Measurements from ENCODE around the gene EFNA4.

Gene EFNA4

GRCh38 chr1:155071701-155072100 is 8.2 kb downstream of the EFNA4 start:
- H3K9me3 ChIP-seq (replicated peaks in 1 of 2; ENCODE audit: control insufficient read depth in 2 of 2, insufficient read depth in 1 of 2, low read depth in 1 of 2, low read length in 2 of 2), result no peaks in the 10 kb centered on the region
- H3K27ac ChIP-seq (replicated peaks; ENCODE audit: low read length), result no peak overlapping the region
- no peak overlapping the region for H4K8ac ChIP-seq (ENCODE audit: low read depth, low read length)
- peaks cover 21 to 31% of the 10 kb centered on the region in 2 donors for H3K4me1 ChIP-seq (ENCODE audit: control insufficient read depth in 2 of 2, insufficient read depth in 1 of 2, low read depth in 1 of 2, low read length in 2 of 2)
- WGBS, 2 donors (ENCODE audit: extremely low coverage in 2 of 2, insufficient read length in 2 of 2, insufficient replicate concordance in 1 of 2), result no CpG with 5 or more reads among the region's 14 CpGs
- no peak overlapping the region for H3K14ac ChIP-seq (ENCODE audit: low read length)
- H2BK120ac ChIP-seq (ENCODE audit: low read depth, low read length), result no peak overlapping the region
- H2AK5ac ChIP-seq (ENCODE audit: low read depth, low read length), result peak overlapping the region; percentile 99
- peaks cover 0 to 2% (median 0%) of the 10 kb centered on the region in 3 experiments for H3K27me3 ChIP-seq (ENCODE audit: control insufficient read depth in 3 of 3, insufficient read depth in 3 of 3, low read depth in 1 of 3, low read length in 3 of 3)
- H3K9ac ChIP-seq (ENCODE audit: low read depth, low read length, poor library complexity), result no peak overlapping the region
- H4K91ac ChIP-seq (ENCODE audit: low read depth, low read length, poor library complexity), result no peak overlapping the region
- no peak overlapping the region for H3K4ac ChIP-seq (ENCODE audit: low read length)
- no peak overlapping the region for H3K18ac ChIP-seq (ENCODE audit: low read length)
- no peak overlapping the region for H2BK5ac ChIP-seq (ENCODE audit: low read length)
- H3K4me2 ChIP-seq (ENCODE audit: insufficient read depth, low read length, poor library complexity, severe bottlenecking), result peak overlapping the region; percentile 63
- H2BK12ac ChIP-seq (ENCODE audit: low read length), result no peak overlapping the region
- H3K4me3 ChIP-seq (ENCODE audit: low read length in 2 of 2), result no peak overlapping the region
- DNase-seq (ENCODE audit: low spot score), result peak; percentile 76
- peaks cover 13 to 31% of the 10 kb centered on the region in 2 donors for H3K36me3 ChIP-seq (replicated peaks in 1 of 2; ENCODE audit: control insufficient read depth in 2 of 2, insufficient read depth in 2 of 2, low read length in 2 of 2)
- no peak overlapping the region for H2AFZ ChIP-seq (ENCODE audit: low read length)
- peak overlapping the region; percentile 50 for H2BK15ac ChIP-seq (ENCODE audit: low read length)
- no peaks in the 10 kb centered on the region for H3K79me1 ChIP-seq (ENCODE audit: low read depth, low read length)
- H3K23ac ChIP-seq (ENCODE audit: low read depth, low read length, poor library complexity), result no peak overlapping the region

- DNase-seq (ENCODE audit: low spot score), result no peak
- Histone ChIP-seq H3K4me1 (ENCODE audit: control insufficient read depth in 2 of 2, insufficient read depth in 1 of 2, low read depth in 1 of 2, low read length in 2 of 2) (peaks cover 22 to 32% of the 10 kb centered on the region in 2 donors), H3K4me2 (ENCODE audit: insufficient read depth, low read length, poor library complexity, severe bottlenecking) (no peak overlapping the region), H3K27ac (replicated peaks; ENCODE audit: low read length) (no peak overlapping the region), H4K8ac (ENCODE audit: low read depth, low read length) (no peak overlapping the region), H4K91ac (ENCODE audit: low read depth, low read length, poor library complexity) (no peak overlapping the region), H3K14ac (ENCODE audit: low read length) (no peak overlapping the region), H3K79me1 (ENCODE audit: low read depth, low read length) (no peaks in the 10 kb centered on the region), H3K23ac (ENCODE audit: low read depth, low read length, poor library complexity) (no peak overlapping the region), H2BK15ac (ENCODE audit: low read length) (no peak overlapping the region), H2AFZ (ENCODE audit: low read length) (no peak overlapping the region), H3K27me3 (ENCODE audit: control insufficient read depth in 3 of 3, insufficient read depth in 3 of 3, low read depth in 1 of 3, low read length in 3 of 3) (peaks cover 0 to 2% (median 0%) of the 10 kb centered on the region in 3 experiments), H3K9me3 (replicated peaks in 1 of 2; ENCODE audit: control insufficient read depth in 2 of 2, insufficient read depth in 1 of 2, low read depth in 1 of 2, low read length in 2 of 2) (no peaks in the 10 kb centered on the region), H2BK5ac (ENCODE audit: low read length) (no peak overlapping the region), H3K4ac (ENCODE audit: low read length) (no peak overlapping the region), H3K9ac (ENCODE audit: low read depth, low read length, poor library complexity) (no peak overlapping the region), H2BK120ac (ENCODE audit: low read depth, low read length) (no peak overlapping the region), H2AK5ac (ENCODE audit: low read depth, low read length) (no peak overlapping the region), H3K18ac (ENCODE audit: low read length) (no peak overlapping the region), H3K4me3 (ENCODE audit: low read length in 2 of 2) (no peak overlapping the region), H2BK12ac (ENCODE audit: low read length) (no peak overlapping the region), H3K36me3 (replicated peaks in 1 of 2; ENCODE audit: control insufficient read depth in 2 of 2, insufficient read depth in 2 of 2, low read length in 2 of 2) (peaks cover 10 to 23% of the 10 kb centered on the region in 2 donors)
- no CpG with 5 or more reads among the region's 7 CpGs for WGBS, 2 donors (ENCODE audit: extremely low coverage in 2 of 2, insufficient read length in 2 of 2, insufficient replicate concordance in 1 of 2)
Observed at GRCh38 chr1:155072531-155073289, 9.2 kb downstream of the EFNA4 start.

DNA sequence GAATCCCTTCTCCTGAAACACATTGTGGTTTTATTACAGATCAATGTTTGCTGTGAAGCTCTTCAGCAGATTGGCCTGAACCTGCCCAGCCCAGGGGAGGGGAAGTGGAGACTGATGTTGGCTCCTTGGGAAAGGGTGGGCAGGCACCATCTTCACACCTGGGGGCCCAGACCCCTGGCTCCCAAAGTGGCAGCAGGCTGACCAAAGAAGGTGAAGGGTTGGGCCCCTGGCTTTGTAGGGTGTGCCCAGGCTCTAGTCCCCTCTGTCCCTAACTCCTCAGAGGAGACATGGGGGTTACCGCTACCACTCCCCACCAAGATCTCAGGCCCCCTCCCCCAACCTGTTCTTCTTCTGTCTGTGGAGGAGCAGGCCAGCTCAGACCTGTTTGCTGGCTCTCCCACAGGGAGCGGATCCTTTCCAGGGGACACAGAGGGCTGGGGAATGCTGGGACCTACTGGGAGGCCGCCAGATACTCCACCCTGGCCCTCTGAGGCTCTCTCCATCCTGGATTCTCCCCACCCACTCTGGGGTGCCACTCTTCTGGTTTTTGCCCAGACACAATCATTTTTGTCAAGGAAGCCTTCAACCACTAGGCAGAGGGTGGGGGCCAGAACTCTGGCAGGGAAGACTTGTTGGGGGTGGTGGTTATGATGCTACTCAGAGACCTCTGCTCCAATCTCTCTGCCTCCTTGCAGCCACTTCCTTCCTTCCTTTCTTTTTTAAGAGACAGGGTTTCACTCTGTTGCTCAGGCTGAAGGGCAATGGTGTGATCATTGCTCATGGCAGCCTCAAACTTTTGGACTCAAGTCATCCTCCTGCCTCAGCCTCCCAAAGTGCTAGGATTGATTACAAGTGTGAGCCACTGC is 10.1 kb downstream of the EFNA4 start:
- WGBS, 2 donors (ENCODE audit: extremely low coverage in 2 of 2, insufficient read length in 2 of 2, insufficient replicate concordance in 1 of 2), result no CpG with 5 or more reads among the region's 3 CpGs
- H3K14ac ChIP-seq (ENCODE audit: low read length), result no peak overlapping the region
- H4K91ac ChIP-seq (ENCODE audit: low read depth, low read length, poor library complexity), result no peak overlapping the region
- no peak overlapping the region for H3K4me2 ChIP-seq (ENCODE audit: insufficient read depth, low read length, poor library complexity, severe bottlenecking)
- no peak overlapping the region for H2BK120ac ChIP-seq (ENCODE audit: low read depth, low read length)
- no peak overlapping the region for H3K4me3 ChIP-seq (ENCODE audit: low read length in 2 of 2)
- no peak overlapping the region for H3K4ac ChIP-seq (ENCODE audit: low read length)
- H3K36me3 ChIP-seq (replicated peaks in 1 of 2; ENCODE audit: control insufficient read depth in 2 of 2, insufficient read depth in 2 of 2, low read length in 2 of 2), result peaks cover 9 to 15% of the 10 kb centered on the region in 2 donors
- no peak for DNase-seq (ENCODE audit: low spot score)
- no peak overlapping the region for H2BK12ac ChIP-seq (ENCODE audit: low read length)
- H3K27me3 ChIP-seq (ENCODE audit: control insufficient read depth in 3 of 3, insufficient read depth in 3 of 3, low read depth in 1 of 3, low read length in 3 of 3), result peaks cover 0 to 2% (median 0%) of the 10 kb centered on the region in 3 experiments
- peak overlapping the region; percentile 49 for H2BK15ac ChIP-seq (ENCODE audit: low read length)
- no peak overlapping the region for H3K27ac ChIP-seq (replicated peaks; ENCODE audit: low read length)
- H2AK5ac ChIP-seq (ENCODE audit: low read depth, low read length), result no peak overlapping the region
- H2BK5ac ChIP-seq (ENCODE audit: low read length), result no peak overlapping the region
- no peaks in the 10 kb centered on the region for H3K9me3 ChIP-seq (replicated peaks in 1 of 2; ENCODE audit: control insufficient read depth in 2 of 2, insufficient read depth in 1 of 2, low read depth in 1 of 2, low read length in 2 of 2)
- H4K8ac ChIP-seq (ENCODE audit: low read depth, low read length), result no peak overlapping the region
- H3K23ac ChIP-seq (ENCODE audit: low read depth, low read length, poor library complexity), result no peak overlapping the region
- peak overlapping the region; percentile 70 for H3K9ac ChIP-seq (ENCODE audit: low read depth, low read length, poor library complexity)
- peaks cover 26 to 32% of the 10 kb centered on the region in 2 donors for H3K4me1 ChIP-seq (ENCODE audit: control insufficient read depth in 2 of 2, insufficient read depth in 1 of 2, low read depth in 1 of 2, low read length in 2 of 2)
- peak overlapping the region; percentile 40 for H3K18ac ChIP-seq (ENCODE audit: low read length)
- H2AFZ ChIP-seq (ENCODE audit: low read length), result no peak overlapping the region
- no peaks in the 10 kb centered on the region for H3K79me1 ChIP-seq (ENCODE audit: low read depth, low read length)

DNA sequence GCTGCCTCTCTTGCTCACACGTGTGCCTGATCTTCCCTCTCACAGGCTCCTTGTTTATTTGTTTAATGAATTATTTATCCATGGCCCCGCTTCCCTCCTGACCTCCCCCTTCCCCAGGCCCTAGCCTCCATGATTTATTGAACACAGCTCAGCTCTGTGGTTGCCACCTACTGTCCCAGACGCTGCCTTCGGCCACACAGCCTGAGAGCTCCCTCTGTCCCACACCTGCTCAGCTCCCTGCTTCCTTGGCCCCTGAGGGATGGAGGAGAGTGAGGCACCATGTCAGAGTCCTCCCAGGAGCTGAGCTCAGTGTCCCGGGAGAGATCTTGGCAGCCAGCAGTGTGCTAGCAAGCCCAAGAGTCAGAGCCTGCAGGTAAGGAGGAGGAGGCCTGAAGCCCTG is 12.0 kb downstream of the EFNA4 start:
- no peak overlapping the region for H3K27ac ChIP-seq (replicated peaks; ENCODE audit: low read length)
- H3K4me1 ChIP-seq (ENCODE audit: control insufficient read depth in 2 of 2, insufficient read depth in 1 of 2, low read depth in 1 of 2, low read length in 2 of 2), result peaks cover 20 to 34% of the 10 kb centered on the region in 2 donors
- DNase-seq (ENCODE audit: low spot score), result no peak

More for the DNA sequence above, 12.0 kb downstream of the EFNA4 start:
- H2AK5ac ChIP-seq (ENCODE audit: low read depth, low read length), result peak overlapping the region; percentile 84
- H4K8ac ChIP-seq (ENCODE audit: low read depth, low read length), result no peak overlapping the region
- H2AFZ ChIP-seq (ENCODE audit: low read length), result no peak overlapping the region
- H4K91ac ChIP-seq (ENCODE audit: low read depth, low read length, poor library complexity), result no peak overlapping the region
- H2BK120ac ChIP-seq (ENCODE audit: low read depth, low read length), result no peak overlapping the region
- H3K36me3 ChIP-seq (replicated peaks in 1 of 2; ENCODE audit: control insufficient read depth in 2 of 2, insufficient read depth in 2 of 2, low read length in 2 of 2), result no peaks in the 10 kb centered on the region
- H3K79me1 ChIP-seq (ENCODE audit: low read depth, low read length), result no peaks in the 10 kb centered on the region
- H2BK15ac ChIP-seq (ENCODE audit: low read length), result no peak overlapping the region
- no peak overlapping the region for H3K23ac ChIP-seq (ENCODE audit: low read depth, low read length, poor library complexity)
- H3K27me3 ChIP-seq (ENCODE audit: control insufficient read depth in 3 of 3, insufficient read depth in 3 of 3, low read depth in 1 of 3, low read length in 3 of 3), result peaks cover 5 to 17% (median 8%) of the 10 kb centered on the region in 3 experiments
- WGBS, 2 donors (ENCODE audit: extremely low coverage in 2 of 2, insufficient read length in 2 of 2, insufficient replicate concordance in 1 of 2), result no CpG with 5 or more reads among the region's 5 CpGs
- H3K18ac ChIP-seq (ENCODE audit: low read length), result no peak overlapping the region
- H3K14ac ChIP-seq (ENCODE audit: low read length), result no peak overlapping the region
- no peak overlapping the region for H2BK5ac ChIP-seq (ENCODE audit: low read length)
- no peak overlapping the region for H3K4ac ChIP-seq (ENCODE audit: low read length)
- no peaks in the 10 kb centered on the region for H3K9me3 ChIP-seq (replicated peaks in 1 of 2; ENCODE audit: control insufficient read depth in 2 of 2, insufficient read depth in 1 of 2, low read depth in 1 of 2, low read length in 2 of 2)
- no peak overlapping the region for H3K9ac ChIP-seq (ENCODE audit: low read depth, low read length, poor library complexity)
- no peak overlapping the region for H3K4me3 ChIP-seq (ENCODE audit: low read length in 2 of 2)
- H2BK12ac ChIP-seq (ENCODE audit: low read length), result no peak overlapping the region
- no peak overlapping the region for H3K4me2 ChIP-seq (ENCODE audit: insufficient read depth, low read length, poor library complexity, severe bottlenecking)
